IMR-90 (cell line): ENCODE results near the gene ARHGAP31. TPM values are rescaled to one million over a fixed set of nuclear protein-coding genes. Genes with fewer than 3 reads are reported as not detected.

Experiments
- ATAC-seq: fragments of 200-7000 bp; cut with Tn5 transposase; 2 replicates; pipeline ENCODE4 v1.9.1; 2020; ENCODE audit warnings: low read depth, mild to moderate bottlenecking, moderate library complexity
- BruUV-seq: library from RNA; stranded (reverse); fragments of 400-500 nt; replicated peaks from 2 replicates; lab custom pipeline; 2021; lab: Mats Ljungman, UMichigan
- CTCF ChIA-PET: fragments of 300-600 bp; formaldehyde crosslinking; extraction: SDS; loops from one replicate; lab custom pipeline; 2021; ENCODE audit warnings: antibody characterized with exemption; lab: Yijun Ruan, JAX
- POLR2A ChIA-PET: fragments of 300-600 bp; sonication (Branson Sonifier 250); formaldehyde crosslinking; loops from one replicate; lab custom pipeline; 2022; ENCODE audit warnings: antibody characterized with exemption; ENCODE audit not compliant: unreplicated experiment; lab: Charles Lee
- DNase-seq: peaks from one replicate; pipeline ENCODE4 v3.0.0; 2013
- H2AFZ ChIP-seq: replicated peaks from 2 replicates; pipeline ENCODE3; 2013; ENCODE audit warnings: low read length, mild to moderate bottlenecking; ENCODE audit not compliant: poor library complexity
- H2AK5ac ChIP-seq: 2 replicates; pipeline ENCODE4 v1.6.1; 2013; ENCODE audit warnings: low read depth, low read length, inconsistent platforms
- H2AK9ac ChIP-seq: replicated peaks from 2 replicates; pipeline ENCODE3; 2013; ENCODE audit warnings: mild to moderate bottlenecking, low read depth, low read length, moderate library complexity; ENCODE audit not compliant: poor library complexity
- H2BK120ac ChIP-seq: 2 replicates; pipeline ENCODE4 v1.6.1; 2013; ENCODE audit warnings: low read depth, low read length, inconsistent platforms
- H2BK15ac ChIP-seq: 3 replicates; pipeline ENCODE4 v1.6.1; 2013; ENCODE audit warnings: low read depth, low read length, inconsistent platforms
- H2BK20ac ChIP-seq: 2 replicates; pipeline ENCODE4 v1.6.1; 2013; ENCODE audit warnings: low read depth, mild to moderate bottlenecking, inconsistent platforms, low read length, moderate library complexity
- H2BK5ac ChIP-seq: 2 replicates; pipeline ENCODE4 v1.6.1; 2013; ENCODE audit warnings: mild to moderate bottlenecking, low read depth, low read length, inconsistent platforms; ENCODE audit not compliant: poor library complexity, severe bottlenecking
- H3K14ac ChIP-seq: replicated peaks from 2 replicates; pipeline ENCODE4 v1.6.1; 2013; ENCODE audit warnings: low read depth, low read length, inconsistent platforms
- H3K18ac ChIP-seq: 2 replicates; pipeline ENCODE4 v1.6.1; 2013; ENCODE audit warnings: low read depth, low read length, control low read depth
- H3K23ac ChIP-seq: 2 replicates; pipeline ENCODE4 v1.6.1; 2013; ENCODE audit warnings: low read depth, low read length, inconsistent platforms
- H3K27ac ChIP-seq: 2 replicates; pipeline ENCODE4 v1.5.1; 2013; ENCODE audit warnings: mild to moderate bottlenecking, control low read depth, low read length; ENCODE audit not compliant: insufficient read depth
- H3K27me3 ChIP-seq: 2 replicates; pipeline ENCODE4 v1.6.1; 2013; ENCODE audit warnings: low read length; ENCODE audit not compliant: control insufficient read depth, insufficient read depth
- H3K36me3 ChIP-seq: 2 replicates; pipeline ENCODE4 v1.6.1; 2013; ENCODE audit warnings: low read length, mixed read lengths; ENCODE audit not compliant: control insufficient read depth, insufficient read depth
- H3K4ac ChIP-seq: 2 replicates; pipeline ENCODE4 v1.6.1; 2013; ENCODE audit warnings: low read depth, low read length, inconsistent platforms
- H3K4me1 ChIP-seq: 2 replicates; pipeline ENCODE4 v1.6.1; 2013; ENCODE audit warnings: low read length, mixed read lengths; ENCODE audit not compliant: control insufficient read depth, insufficient read depth
- H3K4me2 ChIP-seq: 2 replicates; pipeline ENCODE4 v1.6.1; 2013; ENCODE audit warnings: low read depth, mild to moderate bottlenecking, control low read depth, low read length, moderate library complexity
- H3K4me3 ChIP-seq: 2 replicates; pipeline ENCODE4 v1.5.1; 2013; ENCODE audit warnings: low read depth, mild to moderate bottlenecking, control low read depth, low read length, moderate library complexity; ENCODE audit not compliant: insufficient read depth
- H3K56ac ChIP-seq: 2 replicates; pipeline ENCODE4 v1.6.1; 2013; ENCODE audit warnings: low read length, inconsistent platforms; ENCODE audit not compliant: insufficient read depth; ENCODE audit errors: extremely low read depth
- H3K79me1 ChIP-seq, 2 experiments: 2 replicates each; pipeline ENCODE4 v1.6.1; 2013; ENCODE audit warnings: low read length in 2 of 2, inconsistent platforms in 1 of 2, low read depth in 1 of 2
- H3K9ac ChIP-seq: 2 replicates; pipeline ENCODE4 v1.6.1; 2013; ENCODE audit warnings: low read depth, low read length, control low read depth
- H3K9me1 ChIP-seq: 2 replicates; pipeline ENCODE4 v1.6.1; 2013; ENCODE audit warnings: low read length, inconsistent platforms; ENCODE audit not compliant: insufficient read depth
- H3K9me3 ChIP-seq: 2 replicates; pipeline ENCODE4 v1.6.1; 2013; ENCODE audit warnings: low read length; ENCODE audit not compliant: control insufficient read depth, insufficient read depth
- H4K20me1 ChIP-seq: 2 replicates; pipeline ENCODE4 v1.6.1; 2013; ENCODE audit warnings: low read length, inconsistent platforms; ENCODE audit not compliant: insufficient read depth
- H4K5ac ChIP-seq: 2 replicates; pipeline ENCODE4 v1.6.1; 2013; ENCODE audit warnings: mild to moderate bottlenecking, low read depth, low read length, control low read depth
- H4K8ac ChIP-seq, 2 experiments: 2 replicates each; pipeline ENCODE4 v1.6.1; 2013; ENCODE audit warnings: low read depth in 2 of 2, low read length in 2 of 2, control low read depth in 1 of 2, inconsistent platforms in 1 of 2
- H4K91ac ChIP-seq: 2 replicates; pipeline ENCODE4 v1.6.1; 2013; ENCODE audit warnings: low read depth, low read length, inconsistent platforms; ENCODE audit not compliant: insufficient read depth
- MXI1 ChIP-seq: IDR thresholded peaks from 2 replicates; pipeline ENCODE4 v1.6.1; 2012; ENCODE audit warnings: low read depth, mild to moderate bottlenecking, low read length, moderate library complexity, borderline replicate concordance
- WGBS, 2 experiments: methylation state at CpG; one replicate each; pipeline versions ENCODE4 v1.1.5 to v1.1.7; 2013; ENCODE audit warnings: missing lambda C conversion rate in 2 of 2; ENCODE audit not compliant: insufficient read length in 1 of 2; ENCODE audit errors: extremely low coverage in 2 of 2; 5-methylcytosine and 5-hydroxymethylcytosine counted together
- dilution Hi-C: fragments of 300-500 bp; cut with HindIII; formaldehyde crosslinking; loops from one replicate; pipeline ENCODE4 v1.14.3; 2018; ENCODE audit warnings: low sequenced_read_pairs; ENCODE audit not compliant: unreplicated experiment
- in situ Hi-C: fragments of 300-500 bp; cut with MboI; formaldehyde crosslinking; loops from 3 replicates; pipeline ENCODE4 v1.14.3; 2019; ENCODE audit warnings: low sequenced_read_pairs, inconsistent platforms, mixed read lengths
- intact Hi-C: fragments of 100-400 bp; cut with micrococcal nuclease; formaldehyde crosslinking; loops from 2 replicates; pipeline ENCODE4 v1.10.0; 2022
- polyA plus RNA-seq, 3 experiments: library from polyadenylated mRNA; depleted of rRNA; stranded (reverse); fragments of >200 nt; gene quantifications; 2 replicates each; pipeline ENCODE4 v1.2.3, GENCODE V29; 2012; ENCODE audit warnings: low replicate concordance in 1 of 3
- total RNA-seq: library from RNA; depleted of rRNA; stranded (reverse); fragments of >200 nt; gene quantifications from 2 replicates; pipeline ENCODE4 v1.2.3, GENCODE V29; 2012

Gene ARHGAP31
- total and polyA plus RNA-seq, 2 of the 4 experiments (the other 2 are of a cell fraction) = 6.6 to 7.7 TPM

DNA sequence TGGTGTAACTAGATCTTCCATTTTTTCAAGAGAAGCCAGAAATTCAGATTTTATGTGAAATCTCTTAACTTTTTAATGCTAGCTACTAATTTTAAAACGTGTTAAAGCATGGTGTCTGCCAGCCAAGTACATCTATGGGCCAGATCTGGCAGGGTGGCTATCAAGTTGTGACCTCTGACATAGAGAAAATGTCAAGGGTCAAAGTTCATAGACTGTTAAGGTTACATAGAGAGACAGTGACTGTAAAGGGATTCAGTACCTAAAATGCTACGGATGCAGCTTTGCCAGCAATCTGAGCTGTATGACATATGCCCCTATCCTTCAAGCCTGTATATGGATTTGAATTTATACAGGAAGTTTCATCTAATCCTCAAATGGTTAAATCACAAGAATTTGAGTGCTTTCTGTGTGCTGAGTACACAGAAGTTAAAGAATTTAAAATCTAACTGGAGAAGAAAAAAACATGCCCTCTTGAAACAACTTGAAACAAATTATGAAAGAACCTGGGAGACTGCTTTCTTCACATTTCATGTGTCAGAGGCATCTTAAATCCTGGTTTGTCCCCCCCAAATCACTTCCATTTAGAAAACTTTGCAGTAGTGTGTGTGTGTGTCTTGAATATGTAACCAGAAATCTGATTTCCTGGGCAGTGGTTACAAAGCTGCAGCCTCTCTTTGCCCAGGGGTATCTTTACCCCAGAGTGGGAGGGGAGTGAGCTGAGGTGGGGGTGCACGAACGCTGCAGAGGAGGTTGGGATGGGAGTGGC is 895 bp upstream of the ARHGAP31 start:
- Histone ChIP-seq H2BK20ac (no peak overlapping the region; the same call in 1 of the 2 replicates), H3K4ac (peak overlapping the region; percentile 71), H2AK5ac (0 out of 2 replicates have a peak overlapping the region, but pooled peaks have one; percentile 56), H4K8ac (peak overlapping the region; percentile 82 to 98; a peak in 2 of 4 replicates), H3K4me2 (peak overlapping the region; percentile 56), H3K56ac (peak overlapping the region; percentile 43; the same call in 1 of the 2 replicates), H4K91ac (peak overlapping the region; percentile 95; the same call in 1 of the 2 replicates), H3K4me1 (peaks cover 5% of the 10 kb centered on the region), H2BK15ac (peak overlapping the region; percentile 97; the same call in 1 of the 3 replicates), H3K18ac (no peak overlapping the region), H3K14ac (peak overlapping the region; percentile 62), H3K9me3 (no peaks in the 10 kb centered on the region), H4K5ac (peak overlapping the region; percentile 43; the same call in 1 of the 2 replicates), H4K20me1 (no peaks in the 10 kb centered on the region), H3K27ac (peak overlapping the region; percentile 96), H3K4me3 (peak overlapping the region; percentile 94), H3K23ac (peak overlapping the region; percentile 77), H3K36me3 (peaks cover 4% of the 10 kb centered on the region; the same call in 1 of the 2 replicates), H3K9me1 (peaks cover 5% of the 10 kb centered on the region; the same call in 1 of the 2 replicates), H3K79me1 (peaks cover 10 to 33% of the 10 kb centered on the region in 2 experiments), H2BK120ac (peak overlapping the region; percentile 72), H2AFZ (peak overlapping the region; percentile 98), H3K9ac (peak overlapping the region; percentile 91), H2AK9ac (peak overlapping the region; percentile 80), H3K27me3 (no peaks in the 10 kb centered on the region), H2BK5ac (peak overlapping the region; percentile 0)
- TF ChIP-seq MXI1 = no peak
- ChIA-PET CTCF (interaction anchor here (0.8 kb wide), 1 partner anchor 60 kb away, joined by 3 read pairs; no protein-coding TSS in a partner anchor), POLR2A (no interaction called here)
- in situ Hi-C loops (loop anchor here (5.0 to 25.0 kb wide), 2 partner anchors 59 to 394 kb away; partner anchors contain the start of gene COX17), intact Hi-C loops (loop anchor here (10.0 kb wide), 1 partner anchor 142 kb away; no protein-coding TSS in a partner anchor), dilution Hi-C loops (no loop called here)
- peak; percentile 27 for ATAC-seq
- BruUV-seq = no TSS peak
- no CpG with 5 or more reads among the region's 4 CpGs for WGBS, 2 experiments
- no peak for DNase-seq
